Muscle of back (tissue), 11 donors: ENCODE data around the gene SNAPC3. TPM values are rescaled to one million over a fixed set of nuclear protein-coding genes. Genes with fewer than 3 reads are reported as not detected.
A peak's percentile ranks its signal among the peaks of the same experiment; 100 is the strongest.
"Not testable (repeated sequence)": the region's sequence is repeated elsewhere in the genome, so short reads cannot be mapped to it uniquely, and the experiment has no call there.

Experiments
- DNase-seq, 3 donors: peaks; one replicate each; pipeline versions ENCODE4 v3.0.0 to v3.0.0-alpha.2; 2013
- polyA plus RNA-seq, 10 donors: library from polyadenylated mRNA; unstranded; fragments of 120-200 nt; gene quantifications; one replicate each; pipeline ENCODE4 v1.2.1, GENCODE V29; 2013; ENCODE audit not compliant: insufficient read length in 10 of 10

Gene SNAPC3
- polyA plus RNA-seq, 10 donors, result 22.9 to 33.7 (median 28.6) TPM

DNA sequence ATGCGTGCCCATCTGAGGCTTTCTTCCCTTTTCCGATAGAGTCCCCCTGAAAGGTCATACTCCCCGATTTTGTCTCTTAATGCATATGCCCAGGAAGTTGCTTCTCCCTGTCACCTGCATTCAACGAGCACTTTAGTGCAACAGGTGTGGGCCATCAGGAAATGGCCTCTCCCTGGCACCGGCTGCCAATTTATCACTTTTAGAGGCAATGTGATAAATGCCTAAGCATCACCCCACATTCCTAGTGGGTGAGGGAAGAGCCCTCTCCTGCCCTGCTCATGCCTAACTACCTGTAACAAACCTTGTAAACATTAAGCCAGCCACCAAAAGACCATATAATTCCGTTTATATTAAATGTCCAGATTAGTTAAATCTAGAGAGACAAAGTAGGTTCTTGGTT is 1.1 kb upstream of the SNAPC3 start:
- DNase-seq, result no peak

DNA sequence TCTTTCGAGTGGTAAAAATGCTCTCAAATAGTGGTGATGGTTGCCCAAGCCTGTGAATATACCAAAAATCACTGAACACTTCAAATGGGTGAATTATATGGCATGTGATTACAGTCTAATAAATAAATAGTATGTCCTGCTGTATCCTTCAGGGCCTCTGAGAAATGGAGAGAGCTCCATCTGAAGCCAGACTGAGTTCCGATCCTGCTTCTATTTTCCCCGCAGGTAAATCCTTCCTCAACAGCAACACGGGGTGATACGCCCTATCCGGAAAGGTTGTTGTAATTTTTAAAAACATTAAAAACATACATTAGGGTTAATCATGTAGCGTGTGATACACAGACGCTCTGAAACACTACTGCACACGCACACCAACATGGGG is 695 bp upstream of the SNAPC3 start:
- no peak for DNase-seq

DNA sequence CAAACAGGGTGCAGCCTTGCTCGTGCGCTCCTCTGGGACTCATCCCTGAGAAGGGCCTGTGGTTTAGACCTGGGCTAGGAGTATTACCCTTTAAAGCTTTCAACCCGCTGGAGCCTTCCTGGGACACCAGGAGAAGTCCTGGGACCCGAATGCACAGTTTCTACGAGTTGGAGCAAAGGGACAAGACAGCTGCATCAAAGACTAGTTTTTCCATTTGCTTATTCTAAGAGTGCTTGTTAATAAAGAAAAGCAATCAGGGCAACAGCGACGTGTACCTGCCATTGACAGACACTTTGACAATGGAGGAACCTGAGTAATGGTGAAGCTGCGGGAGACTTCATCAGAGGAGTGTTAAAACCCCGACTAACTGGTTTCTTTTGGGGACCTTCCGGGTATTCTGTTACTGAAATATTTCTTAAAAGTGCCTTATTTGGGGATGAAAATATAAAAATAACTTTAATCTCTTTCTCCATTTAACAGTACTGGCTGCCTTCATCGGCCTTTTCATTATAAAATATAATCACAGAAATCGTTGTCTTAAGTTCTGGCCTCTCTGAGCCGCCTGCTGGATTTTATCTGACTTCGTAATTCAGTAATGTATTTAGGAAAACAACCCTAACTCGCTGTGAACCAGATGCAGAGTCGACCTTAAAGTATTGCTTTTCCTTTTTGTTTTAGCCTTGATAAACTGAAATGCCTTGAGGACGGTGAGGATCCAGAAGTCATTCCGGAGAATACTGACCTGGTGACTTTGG is 732 bp downstream of the SNAPC3 start:
- DNase-seq, result peak; percentile 16 to 55 (median 34)

DNA sequence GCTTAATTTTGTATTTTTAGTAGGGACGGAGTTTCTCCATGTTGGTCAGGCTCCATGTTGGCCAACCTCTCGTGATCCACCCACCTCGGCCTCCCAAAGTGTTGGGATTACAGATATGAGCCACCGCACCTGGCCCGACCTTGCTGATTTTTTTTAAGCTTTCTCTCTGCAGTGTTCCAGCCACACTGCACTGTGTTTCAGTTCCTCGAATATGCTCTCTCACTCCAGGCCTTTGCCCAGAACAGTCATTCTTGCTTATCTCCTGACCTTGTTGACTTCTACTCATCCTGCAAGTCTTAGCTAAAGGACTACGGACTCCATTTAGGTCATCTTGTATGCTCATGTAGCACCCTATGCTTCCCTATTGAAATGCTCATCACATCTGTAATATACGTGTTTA is 3.3 kb downstream of the SNAPC3 start:
- DNase-seq, result no peak

DNA sequence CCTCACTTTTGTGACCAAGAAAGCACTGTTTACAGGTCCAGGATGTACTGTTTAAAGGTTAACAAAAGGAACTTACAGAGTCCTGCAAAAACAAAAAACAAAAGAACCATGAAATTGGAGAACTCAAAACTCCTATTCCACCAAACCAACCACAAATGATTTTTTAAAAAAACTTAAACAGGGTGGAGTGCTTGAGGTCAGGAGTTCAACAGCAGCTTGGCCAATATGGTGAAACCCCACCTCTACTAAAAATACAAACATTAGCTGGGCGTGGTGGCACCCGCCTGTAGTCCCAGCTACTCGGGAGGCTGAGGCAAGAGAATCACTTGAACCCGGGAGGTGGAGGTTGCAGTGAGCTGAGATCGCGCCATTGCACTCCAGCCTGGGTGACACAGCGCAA is 5.0 kb downstream of the SNAPC3 start:
- not testable (repeated sequence) for DNase-seq

DNA sequence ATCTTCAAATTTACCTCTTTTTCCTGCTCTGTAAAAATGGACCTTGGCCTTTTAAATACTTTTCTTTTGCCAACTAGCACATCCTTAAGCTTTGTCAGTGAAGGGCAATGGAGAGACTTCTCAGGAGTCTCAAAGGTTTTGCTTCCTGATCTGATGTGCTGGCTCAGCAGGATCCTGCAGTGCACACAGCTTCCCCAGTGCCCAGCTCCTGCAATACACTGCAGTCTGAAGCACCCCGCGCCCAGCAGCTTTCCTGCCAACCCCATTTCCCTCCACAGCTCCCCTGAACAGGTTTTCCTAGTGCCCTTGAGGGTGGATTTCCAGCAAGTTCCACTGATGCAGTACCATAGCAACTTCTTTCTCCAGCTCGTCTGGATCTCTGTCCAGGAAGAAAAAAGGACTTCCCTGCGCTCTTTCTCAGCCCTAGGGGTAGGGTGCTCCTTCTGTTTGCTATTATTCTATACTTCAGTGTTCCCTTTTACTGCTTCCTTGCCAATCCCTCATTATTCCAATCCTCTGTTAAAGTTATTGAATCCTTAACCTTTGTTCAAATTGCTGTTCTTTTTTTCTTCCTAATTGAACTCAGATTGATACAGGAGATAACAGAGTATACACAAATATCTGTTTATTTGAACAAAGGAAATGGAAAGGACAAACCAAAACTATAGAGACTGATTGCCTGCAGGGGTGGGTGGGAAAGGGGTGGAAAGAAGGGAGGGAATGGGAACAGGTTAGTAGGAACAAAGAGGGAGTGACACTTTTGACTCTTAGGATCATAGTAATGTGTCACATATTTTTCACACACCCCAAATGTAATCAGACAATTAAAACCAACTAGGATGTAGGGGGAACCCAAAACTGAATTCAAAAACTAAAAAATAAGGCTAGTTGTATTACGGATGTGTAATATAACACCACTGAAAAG is 8.5 kb downstream of the SNAPC3 start:
- DNase-seq, result peak in 1 of 3 donors; percentile 4

DNA sequence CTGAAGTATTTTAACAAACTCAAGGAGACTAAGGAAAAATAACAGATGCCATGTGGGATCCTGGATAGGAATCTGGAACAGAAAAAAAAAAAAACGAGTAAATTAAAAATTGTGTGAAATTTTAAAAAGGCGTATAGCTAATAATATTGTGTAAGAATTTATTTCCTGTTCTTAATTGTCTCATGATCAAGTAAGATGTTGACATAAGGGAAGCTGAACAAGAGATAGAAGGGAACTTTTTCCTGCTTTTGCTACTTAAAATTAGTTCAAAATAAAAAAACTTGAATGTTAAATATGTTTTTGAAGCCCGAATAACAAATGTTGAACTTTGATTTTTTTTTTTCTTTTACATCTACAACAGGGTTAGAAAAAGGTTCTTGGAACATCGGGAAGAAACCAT is 10.5 kb downstream of the SNAPC3 start:
- no peak for DNase-seq

DNA sequence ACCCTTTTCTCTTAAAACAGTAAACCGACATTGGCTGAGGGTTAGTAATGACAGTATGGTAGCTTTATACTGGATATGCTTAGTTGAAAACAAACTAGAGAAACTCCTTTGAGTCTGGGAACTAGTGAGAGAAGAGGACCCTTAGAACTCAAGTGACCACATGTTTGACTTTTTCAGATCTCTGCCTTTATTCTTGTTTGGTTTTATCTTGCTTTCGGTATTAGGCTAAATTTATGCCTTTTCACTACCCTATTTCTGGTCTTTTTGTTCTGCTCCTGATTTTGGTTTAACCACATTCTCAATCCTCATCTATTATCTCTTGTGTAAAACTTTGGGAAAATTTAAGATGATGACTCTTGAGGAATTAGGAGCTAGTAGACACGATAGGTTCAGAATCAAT is 11.0 kb downstream of the SNAPC3 start:
- no peak for DNase-seq

DNA sequence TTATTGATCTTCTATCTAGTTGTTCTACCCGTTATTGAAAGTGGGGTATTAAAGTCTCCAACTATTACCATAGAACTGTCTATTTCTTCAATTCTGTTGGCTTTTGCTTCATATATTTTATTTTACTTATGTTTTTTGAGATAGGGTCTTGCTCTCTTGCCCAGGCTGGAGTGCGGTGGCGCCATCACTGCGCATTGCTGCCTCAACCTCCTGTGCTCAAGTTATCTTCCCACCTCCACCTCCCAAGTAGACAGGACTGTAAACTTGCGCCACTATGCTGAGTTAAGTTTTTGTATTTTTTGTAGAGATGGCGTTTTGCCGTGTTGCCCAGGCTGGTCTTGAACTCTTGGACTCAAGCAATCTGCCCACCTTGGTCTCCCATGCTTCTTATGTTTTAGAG is 16.2 kb downstream of the SNAPC3 start:
- DNase-seq, result no peak

DNA sequence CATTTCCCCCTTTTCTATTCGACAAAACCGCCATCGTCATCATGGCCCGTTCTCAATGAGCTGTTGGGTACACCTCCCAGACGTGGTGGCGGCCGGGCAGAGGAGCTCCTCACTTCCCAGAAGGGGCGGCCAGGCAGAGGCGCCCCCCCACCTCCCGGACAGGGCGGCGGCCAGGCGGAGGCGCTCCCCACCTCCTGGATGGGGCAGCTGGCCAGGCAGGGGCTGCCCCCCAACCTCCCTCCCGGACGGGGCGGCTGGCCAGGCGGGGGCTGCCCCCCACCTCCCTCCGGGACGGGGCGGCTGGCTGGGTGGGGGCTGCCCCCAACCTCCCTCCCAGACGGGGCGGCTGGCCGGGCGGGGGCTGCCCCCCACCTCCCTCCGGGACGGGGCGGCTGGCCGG is 19.2 kb downstream of the SNAPC3 start:
- DNase-seq, result not testable (repeated sequence)

DNA sequence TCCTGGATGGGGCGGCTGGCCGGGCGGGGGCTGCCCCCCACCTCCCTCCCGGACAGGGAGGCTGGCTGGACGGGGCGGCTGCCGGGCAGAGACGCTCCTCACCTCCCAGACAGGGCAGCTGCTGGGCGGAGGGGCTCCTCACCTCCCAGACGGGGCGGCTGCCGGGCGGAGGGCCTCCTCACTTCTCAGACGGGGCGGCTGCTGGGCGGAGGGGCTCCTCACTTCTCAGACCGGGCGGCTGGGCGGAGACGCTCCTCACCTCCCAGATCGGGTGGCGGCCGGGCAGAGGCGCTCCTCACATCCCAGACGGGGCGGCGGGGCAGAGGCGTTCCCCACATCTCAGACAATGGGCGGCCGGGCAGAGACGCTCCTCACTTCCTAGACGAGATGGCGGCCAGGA is 19.6 kb downstream of the SNAPC3 start:
- not testable (repeated sequence) for DNase-seq

DNA sequence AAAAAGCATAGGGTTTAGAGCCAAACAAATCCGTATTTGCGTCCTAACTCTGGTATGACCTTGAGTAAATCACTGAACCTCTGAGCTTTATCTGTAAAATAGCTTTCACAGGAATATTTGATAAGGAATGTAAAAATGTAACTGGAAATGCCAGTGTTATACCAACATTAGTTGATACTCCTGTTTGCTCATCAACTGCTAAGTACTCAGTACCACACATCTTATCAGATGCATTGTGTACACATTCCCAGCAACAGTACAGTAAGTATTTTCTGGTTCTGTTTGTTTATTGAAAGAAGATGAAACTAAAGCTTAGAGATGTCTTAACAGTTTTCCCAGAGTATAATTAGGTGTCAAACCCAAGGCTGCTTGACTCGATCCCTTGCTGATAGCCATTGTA is 21.5 kb downstream of the SNAPC3 start:
- no peak for DNase-seq

DNA sequence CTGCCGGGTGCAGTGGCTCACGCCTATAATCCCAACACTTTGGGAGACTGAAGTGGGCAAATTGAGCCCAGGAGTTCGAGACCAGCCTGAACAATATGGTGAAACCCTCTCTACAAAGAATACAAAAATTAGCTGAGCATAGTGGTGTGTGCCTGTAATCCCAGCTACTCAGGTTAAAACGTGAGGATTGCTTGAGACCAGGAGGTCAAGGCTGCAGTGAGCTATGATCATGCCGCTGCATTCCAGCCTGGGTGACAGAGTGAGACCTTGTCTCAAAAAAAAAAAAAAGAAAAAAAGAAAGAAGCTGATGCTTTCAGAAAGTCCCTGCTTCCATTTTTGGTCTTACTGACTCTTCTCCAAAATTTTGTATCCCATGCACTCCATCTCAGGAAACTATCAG is 31.3 kb downstream of the SNAPC3 start:
- DNase-seq, result no peak

DNA sequence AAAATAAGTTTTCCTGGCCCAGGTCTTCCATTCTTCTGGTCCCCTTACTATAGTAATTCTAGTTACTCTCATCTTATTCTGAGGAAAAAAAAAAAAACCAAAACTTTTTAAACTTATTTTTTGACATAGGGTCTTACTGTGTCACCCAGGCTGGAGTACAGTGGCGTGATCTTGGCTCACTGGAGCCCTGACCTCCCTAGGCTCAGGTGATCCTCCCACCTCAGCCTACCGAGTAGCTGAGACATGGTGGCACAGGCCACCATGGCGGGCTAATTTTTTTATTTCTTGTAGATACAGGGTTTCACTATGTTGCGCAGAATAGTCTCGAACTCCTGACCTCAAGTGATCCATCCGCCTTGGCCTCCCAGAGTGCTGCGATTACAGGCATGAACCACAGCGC is 38.4 kb downstream of the SNAPC3 start:
- no peak for DNase-seq

DNA sequence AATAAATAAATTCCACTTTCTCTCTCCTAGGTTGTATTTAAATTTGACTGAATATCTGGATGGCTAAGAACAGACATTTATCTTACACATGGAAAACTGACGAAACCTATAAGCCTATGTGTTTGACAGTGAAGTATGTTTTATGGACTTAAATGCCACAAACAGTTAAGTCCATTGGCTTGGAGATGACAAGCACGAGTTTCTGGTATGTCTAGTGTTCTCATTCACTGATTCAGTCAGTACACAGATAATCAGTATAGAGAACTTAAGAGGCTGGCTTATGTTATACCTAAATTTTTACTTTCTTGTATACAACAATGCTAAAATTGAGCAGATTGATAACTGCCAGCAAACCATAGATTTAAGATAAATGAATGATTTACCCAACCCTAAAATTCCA is 38.9 kb downstream of the SNAPC3 start:
- DNase-seq, result no peak

DNA sequence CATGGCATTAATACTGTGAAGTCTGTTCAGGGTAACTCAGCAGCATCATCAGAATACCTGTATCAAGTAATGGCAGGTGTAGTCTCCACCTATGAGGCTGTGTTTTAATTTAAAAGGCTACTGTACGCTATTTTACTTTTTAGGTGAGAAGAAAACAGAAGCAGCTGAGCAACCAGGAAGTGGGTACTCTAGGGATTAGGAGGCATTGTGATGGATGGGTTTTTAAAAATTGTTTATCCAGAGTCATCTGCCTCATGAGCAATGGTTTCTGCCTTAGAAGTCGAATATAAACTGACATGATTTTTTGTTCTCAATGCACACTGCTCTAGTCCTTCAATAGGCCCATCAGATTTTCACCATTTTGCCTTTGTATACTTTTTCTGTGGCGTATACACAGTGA is 45.5 kb downstream of the SNAPC3 start:
- DNase-seq, result no peak

DNA sequence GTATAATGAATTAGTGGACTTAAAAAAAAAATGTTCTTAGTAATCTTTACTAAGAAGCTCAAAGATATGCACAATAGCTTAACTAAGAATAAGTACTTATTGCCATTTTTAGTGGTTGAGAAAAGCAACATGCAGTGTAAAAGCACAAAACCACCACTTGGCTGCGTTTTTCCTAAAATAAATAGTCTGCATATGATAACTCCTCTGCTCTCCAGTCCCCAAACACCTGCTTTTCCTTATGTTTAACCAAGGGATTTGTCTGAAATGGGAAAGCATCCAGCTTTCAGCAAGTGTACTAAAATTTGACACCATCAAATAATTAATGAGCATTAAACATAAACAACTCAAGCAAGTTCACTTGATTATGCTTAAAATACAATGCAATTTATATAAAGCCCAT is 46.7 kb downstream of the SNAPC3 start:
- no peak for DNase-seq

DNA sequence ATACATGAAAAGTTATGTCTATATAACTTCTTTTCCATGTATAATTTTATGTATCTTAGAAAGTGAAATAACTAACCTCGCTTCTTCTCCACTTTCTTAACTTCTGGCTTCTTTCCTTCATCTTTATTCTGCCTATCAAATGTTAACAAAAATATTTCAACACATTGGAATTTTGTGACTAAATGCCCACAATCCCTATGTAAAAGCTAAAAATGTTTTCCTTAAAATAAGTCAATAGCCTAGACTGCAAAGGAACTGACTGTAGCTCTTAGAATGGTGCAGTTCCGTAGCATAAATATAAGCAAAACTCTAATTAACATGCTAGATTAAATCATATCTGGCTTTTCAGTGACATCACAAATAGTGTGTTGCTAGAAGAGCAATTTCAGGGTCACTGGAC is 47.2 kb downstream of the SNAPC3 start:
- no peak for DNase-seq

DNA sequence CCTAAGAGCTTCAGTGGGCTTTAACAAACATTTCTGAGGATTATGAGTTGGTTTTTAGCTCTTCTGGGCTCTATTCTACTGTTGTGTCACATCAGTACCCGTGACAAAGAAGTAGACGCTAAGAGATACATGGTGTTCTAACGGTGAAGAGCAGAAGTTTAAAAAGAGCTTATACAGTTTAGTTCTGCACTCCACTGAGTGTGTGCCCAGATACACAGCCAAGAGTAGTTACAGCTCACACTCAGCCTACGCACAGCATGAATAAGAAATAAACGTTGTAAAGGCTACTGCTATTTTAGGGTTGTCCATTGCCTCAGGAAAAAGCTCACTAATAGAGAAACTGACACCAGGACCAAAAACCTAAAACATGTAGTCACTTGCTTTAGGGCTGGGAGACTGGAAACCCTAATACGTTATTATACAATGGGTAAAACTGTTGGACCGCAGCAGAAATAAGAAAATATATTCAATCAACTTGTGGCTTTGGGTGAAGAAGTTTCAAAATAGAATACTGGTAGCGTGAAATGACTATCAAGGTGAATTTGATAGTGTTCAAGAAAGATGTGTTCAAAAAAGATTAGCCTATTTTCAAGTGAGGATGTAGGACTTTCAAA is 53.4 kb downstream of the SNAPC3 start:
- no peak for DNase-seq

DNA sequence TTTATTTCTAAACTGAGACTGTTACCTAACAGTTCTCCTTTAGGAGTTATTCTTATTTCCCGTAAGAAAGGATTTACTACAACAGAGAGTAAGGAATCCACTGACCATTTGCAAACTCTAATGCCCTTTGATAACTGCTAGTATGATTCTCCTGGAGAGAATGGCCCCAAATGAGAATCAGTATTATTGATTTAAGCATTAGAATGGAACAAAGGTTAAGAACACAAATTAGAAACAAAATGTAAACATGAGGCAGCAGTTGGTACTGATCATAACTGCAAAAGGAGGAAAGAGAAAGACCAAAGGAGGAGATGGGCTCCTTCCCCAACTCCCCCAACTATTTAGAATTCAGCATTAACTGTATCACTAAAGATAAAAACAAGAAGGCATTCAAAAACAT is 57.4 kb downstream of the SNAPC3 start:
- no peak for DNase-seq

DNA sequence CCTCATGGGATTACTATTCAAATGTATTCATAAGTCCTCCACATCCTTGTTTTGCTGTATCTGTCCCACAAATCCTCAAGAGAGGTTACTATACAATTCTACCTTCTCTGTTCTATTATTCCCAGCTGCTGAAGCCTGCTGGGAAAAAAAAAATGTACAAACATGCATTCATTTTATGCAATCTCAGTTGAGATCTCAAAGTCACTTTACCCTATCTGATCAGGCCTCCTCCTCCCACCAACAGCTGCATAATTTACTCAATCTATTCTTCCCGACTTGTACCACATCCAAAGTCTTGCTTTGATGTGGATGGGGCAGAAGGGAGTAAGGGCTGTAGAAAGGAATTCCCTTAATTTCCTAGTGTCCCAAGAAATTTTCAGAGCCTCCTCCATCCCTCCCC is 59.5 kb downstream of the SNAPC3 start:
- no peak for DNase-seq

DNA sequence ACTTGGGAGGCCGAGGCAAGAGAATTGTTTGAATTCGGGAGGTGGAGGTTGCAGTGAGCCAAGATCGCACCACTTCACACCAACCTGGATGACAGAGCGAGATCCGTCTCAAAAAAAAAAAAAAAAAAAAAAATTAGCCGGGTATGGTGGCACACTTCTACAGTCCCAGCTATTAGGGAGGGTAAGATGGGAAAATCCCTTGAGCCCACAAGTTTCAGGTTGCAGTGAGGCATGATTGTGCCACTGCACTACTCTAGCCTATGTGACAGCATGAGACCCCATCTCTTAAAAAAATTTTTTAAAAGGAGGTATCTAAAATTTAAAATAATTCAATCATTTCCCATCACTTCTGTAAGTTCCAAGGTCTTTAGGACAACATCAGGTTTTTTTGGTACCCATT is 62.1 kb downstream of the SNAPC3 start:
- DNase-seq, result no peak
